ENCODE data around the gene DHX35. TPM values are rescaled to one million over a fixed set of nuclear protein-coding genes. Genes with fewer than 3 reads are reported as not detected.

DHX35 gene
- total RNA-seq, 1 experiment from 2014 or later = 20.4 TPM

GRCh38 chr20:38962044-38962927, at the start of gene DHX35 (continued):
- TF ChIP-seq CBFB (CRISPR knock-in tag; IDR thresholded peaks at IDR 0.05; ENCODE audit: low read depth) (no peak), EMX1 (CRISPR knock-in tag; IDR thresholded peaks at IDR 0.05) (no peak), ZMAT4 (CRISPR knock-in tag; IDR thresholded peaks at IDR 0.05) (no peak), SMAD3 (CRISPR knock-in tag; IDR thresholded peaks at IDR 0.05; ENCODE audit: borderline replicate concordance) (peak; percentile 66; the same call in 1 of the 2 replicates), ZNF416 (CRISPR knock-in tag; IDR thresholded peaks at IDR 0.05) (no peak), ESRRA (CRISPR knock-in tag; IDR thresholded peaks at IDR 0.05; ENCODE audit: borderline replicate concordance) (peak; percentile 69), USF2 (CRISPR knock-in tag; IDR thresholded peaks at IDR 0.05) (peak; percentile 100), ZNF232 (CRISPR knock-in tag; IDR thresholded peaks at IDR 0.05) (no peak), GABPB1 (CRISPR knock-in tag; IDR thresholded peaks at IDR 0.05) (peak; percentile 69), ZNF425 (CRISPR knock-in tag; conservative IDR thresholded peaks at IDR 0.05) (no peak), STAT6 (CRISPR knock-in tag; conservative IDR thresholded peaks at IDR 0.05; ENCODE audit: low read depth) (no peak), ZNF512 (CRISPR knock-in tag; IDR thresholded peaks at IDR 0.05; ENCODE audit: borderline replicate concordance) (no peak), ATF1 (CRISPR knock-in tag; IDR thresholded peaks at IDR 0.05) (peak; percentile 58; the same call in 1 of the 2 replicates), IRF1 (CRISPR knock-in tag; IDR thresholded peaks at IDR 0.05) (no peak), RORB (CRISPR knock-in tag; IDR thresholded peaks at IDR 0.05) (no peak), ZNF423 (CRISPR knock-in tag; IDR thresholded peaks at IDR 0.05) (no peak)

- DNase-seq (ENCODE audit: low spot score) (no peak), ATAC-seq (no peak)
- Mint-ChIP-seq H3K4me1 (no peaks in the 10 kb centered on the region), H3K36me3 (no peaks in the 10 kb centered on the region; the same call in 1 of the 2 replicates), H3K27me3 (ENCODE audit: low read depth) (no peaks in the 10 kb centered on the region), H3K9me3 (no peaks in the 10 kb centered on the region), H3K4me3 (no peak overlapping the region), H3K27ac (no peak overlapping the region)
- POLR2A ChIA-PET = no interaction called here
- CTCF ChIA-PET = interaction anchor here (1.0 kb wide), 1 partner anchor 11 kb away, joined by 3 read pairs; the partner anchor contains the start of gene FAM83D
- TF ChIP-seq JAZF1 (CRISPR knock-in tag; IDR thresholded peaks at IDR 0.05) (no peak), KAT7 (CRISPR knock-in tag; IDR thresholded peaks at IDR 0.05; ENCODE audit: borderline replicate concordance) (no peak), FOXK1 (CRISPR knock-in tag; IDR thresholded peaks at IDR 0.05) (no peak), ATF2 (CRISPR knock-in tag; IDR thresholded peaks at IDR 0.05; ENCODE audit: borderline replicate concordance, low read depth) (no peak), E2F4 (CRISPR knock-in tag; IDR thresholded peaks at IDR 0.05; ENCODE audit: borderline replicate concordance, low read depth) (no peak), ATF1 (CRISPR knock-in tag; IDR thresholded peaks at IDR 0.05) (no peak), MXD4 (CRISPR knock-in tag; IDR thresholded peaks at IDR 0.05; ENCODE audit: borderline replicate concordance) (no peak)
Observed at GRCh38 chr20:38915355-38915754, 46.8 kb upstream of the DHX35 start.
